MM.1S (cell line): Measurements from ENCODE around the gene ZCCHC18.

Experiments
- EZH2 ChIP-seq: fragments of 300-600 bp; sonication (generic); optimal IDR thresholded peaks from 2 replicates; pipeline ENCODE3; 2017; ENCODE audit warnings: low read depth, mild to moderate bottlenecking, antibody characterized with exemption, low read length, mixed read lengths
- TF ChIP-seq, protein P1 (sequence below): fragments of 300-600 bp; sonication (generic); IDR thresholded peaks from 2 replicates; pipeline ENCODE4 v1.5.1; 2016; ENCODE audit warnings: antibody characterized with exemption, low read length, mixed read lengths

DNA sequence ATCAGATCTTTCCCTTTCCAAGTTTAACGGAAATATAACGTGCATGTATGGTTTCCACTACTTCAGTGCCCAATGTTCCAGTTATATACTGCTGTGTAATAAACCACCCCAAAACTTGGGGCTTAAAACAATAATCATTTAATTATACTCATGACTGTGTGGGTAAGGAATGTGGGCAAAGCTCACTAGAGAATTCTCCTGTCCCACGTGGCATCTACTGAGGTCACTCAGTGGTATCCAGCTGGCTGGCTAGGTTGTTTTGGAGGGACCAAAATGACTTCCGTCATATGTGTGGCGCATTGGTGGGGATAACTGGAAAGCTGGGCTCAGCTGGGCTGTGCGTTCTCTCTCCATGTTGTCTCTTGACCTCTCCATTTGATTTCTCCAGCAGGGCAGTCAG, 18.5 kb downstream of the ZCCHC18 start:
- TF ChIP-seq, protein P1, sequence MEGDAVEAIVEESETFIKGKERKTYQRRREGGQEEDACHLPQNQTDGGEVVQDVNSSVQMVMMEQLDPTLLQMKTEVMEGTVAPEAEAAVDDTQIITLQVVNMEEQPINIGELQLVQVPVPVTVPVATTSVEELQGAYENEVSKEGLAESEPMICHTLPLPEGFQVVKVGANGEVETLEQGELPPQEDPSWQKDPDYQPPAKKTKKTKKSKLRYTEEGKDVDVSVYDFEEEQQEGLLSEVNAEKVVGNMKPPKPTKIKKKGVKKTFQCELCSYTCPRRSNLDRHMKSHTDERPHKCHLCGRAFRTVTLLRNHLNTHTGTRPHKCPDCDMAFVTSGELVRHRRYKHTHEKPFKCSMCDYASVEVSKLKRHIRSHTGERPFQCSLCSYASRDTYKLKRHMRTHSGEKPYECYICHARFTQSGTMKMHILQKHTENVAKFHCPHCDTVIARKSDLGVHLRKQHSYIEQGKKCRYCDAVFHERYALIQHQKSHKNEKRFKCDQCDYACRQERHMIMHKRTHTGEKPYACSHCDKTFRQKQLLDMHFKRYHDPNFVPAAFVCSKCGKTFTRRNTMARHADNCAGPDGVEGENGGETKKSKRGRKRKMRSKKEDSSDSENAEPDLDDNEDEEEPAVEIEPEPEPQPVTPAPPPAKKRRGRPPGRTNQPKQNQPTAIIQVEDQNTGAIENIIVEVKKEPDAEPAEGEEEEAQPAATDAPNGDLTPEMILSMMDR: no peak
- no peak for TF ChIP-seq EZH2
